Activated CD8-positive, alpha-beta memory T cell treated with anti-CD3 and anti-CD28 coated beads, Interleukin-2, amount 50 U/mL, for 24 hours (primary cell): ENCODE measurements around the gene CYTH4.

Experiments used
- DNase-seq: peaks from one replicate; pipeline ENCODE4 v3.0.0-alpha.2; 2020; ENCODE audit errors: extremely low read depth

Gene CYTH4

DNA sequence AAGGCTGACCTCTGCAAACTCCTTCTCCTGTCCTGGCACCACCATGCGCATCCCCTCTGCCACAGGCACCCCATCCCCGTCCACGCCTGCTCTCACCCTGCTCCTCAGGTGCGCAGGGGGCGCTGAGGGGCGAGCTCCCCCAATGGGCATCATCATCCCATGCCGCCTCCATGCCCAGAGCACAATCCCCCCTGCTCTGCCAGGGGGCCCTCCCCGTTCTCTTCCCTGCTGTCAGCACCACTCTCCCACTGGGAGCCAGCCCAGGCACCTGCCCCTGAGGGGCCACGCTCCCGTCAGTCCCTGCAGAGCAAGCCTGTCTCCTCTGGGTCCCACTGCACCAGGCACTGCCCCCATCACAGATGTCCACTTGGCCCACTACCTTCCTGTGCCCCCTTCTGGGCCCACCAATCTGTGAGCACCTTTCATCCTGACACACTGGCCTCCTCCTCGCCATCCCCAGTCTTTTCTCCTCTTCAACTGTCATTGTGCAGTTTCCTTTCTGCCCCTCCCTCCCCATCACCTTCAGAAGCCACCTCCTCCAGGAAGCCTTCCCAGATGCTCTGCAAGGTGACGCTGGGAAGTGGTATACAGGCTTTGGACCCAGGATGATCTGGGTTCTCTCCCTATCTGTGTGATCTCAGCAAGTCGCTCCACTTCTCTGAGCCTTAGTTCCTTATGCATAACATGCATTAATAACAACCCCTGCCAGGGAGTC is 62.6 kb downstream of the CYTH4 start:
- DNase-seq, result no peak

DNA sequence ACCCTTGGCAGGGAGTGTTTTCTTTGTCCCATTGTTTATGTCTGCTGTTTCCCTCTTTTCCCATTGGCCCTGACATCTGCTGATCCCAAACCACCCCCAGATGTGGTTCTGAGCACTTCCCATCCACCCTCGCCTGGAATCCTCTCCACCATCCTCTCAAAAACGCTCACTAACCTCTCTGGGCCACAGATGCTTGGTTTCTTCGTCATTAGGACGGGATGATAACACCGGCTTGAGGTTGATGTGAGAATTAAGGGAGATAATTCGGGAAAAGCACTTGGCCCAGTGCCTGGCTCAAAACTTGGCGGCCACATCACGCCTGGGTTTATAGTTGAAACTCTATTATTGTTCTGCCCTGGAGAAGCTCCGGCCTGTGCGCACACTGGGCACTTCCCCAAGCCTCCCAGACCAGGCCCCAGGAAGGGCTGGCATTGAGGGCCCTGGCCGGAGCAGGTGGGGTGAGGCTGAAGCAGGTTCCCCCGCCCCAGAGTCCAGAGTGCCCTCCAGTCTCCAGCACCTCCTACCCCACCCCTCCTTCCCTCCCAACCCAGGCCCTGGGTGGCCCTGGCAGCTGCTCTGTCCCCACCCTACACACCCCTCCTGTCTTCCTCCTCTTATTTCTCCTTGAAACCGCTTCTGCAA is 63.7 kb downstream of the CYTH4 start:
- DNase-seq, result no peak

DNA sequence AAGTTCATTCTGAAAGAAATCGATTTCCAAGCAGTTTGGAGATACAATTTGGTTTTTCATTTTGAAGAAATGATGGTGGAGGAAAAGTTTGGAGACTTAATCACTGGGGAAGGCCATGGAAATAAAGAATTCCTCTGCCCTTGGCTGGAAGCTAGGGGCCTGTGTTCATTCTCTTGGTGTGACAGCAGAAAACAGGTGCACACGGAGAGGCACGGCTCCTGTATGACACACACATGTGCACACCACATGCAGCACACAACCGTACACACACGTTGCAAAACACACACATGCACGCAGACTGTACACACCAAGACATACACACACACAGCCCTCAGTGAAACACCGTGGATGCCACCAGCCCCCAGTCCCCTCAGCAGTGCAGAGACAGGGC is 64.2 kb downstream of the CYTH4 start:
- DNase-seq, result no peak

- no peak for DNase-seq
Observed at GRCh38 chr22:37349043-37349814, 66.9 kb downstream of the CYTH4 start.

DNA sequence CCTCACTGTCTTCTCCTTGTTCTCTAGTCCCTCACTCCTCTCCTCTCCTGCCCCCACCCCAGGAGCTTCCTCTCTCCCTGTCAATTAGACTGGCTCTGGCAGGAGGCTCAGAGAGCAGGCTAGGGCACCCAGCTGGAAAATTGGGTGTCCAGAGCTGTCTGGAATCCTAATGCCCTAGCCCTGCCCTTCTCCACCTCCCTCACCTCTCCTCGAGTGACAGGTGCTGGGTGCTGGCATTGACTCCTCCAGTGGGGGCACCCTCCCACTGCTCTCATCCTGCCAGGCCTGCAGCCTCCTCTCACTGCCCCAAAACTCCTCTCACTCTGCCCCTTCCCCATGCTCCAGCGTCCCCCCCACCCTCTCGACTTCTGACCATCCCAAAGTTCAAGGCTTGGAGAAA is 68.9 kb downstream of the CYTH4 start:
- DNase-seq, result no peak

- no peak for DNase-seq
Observed at GRCh38 chr22:37352481-37352880, 70.2 kb downstream of the CYTH4 start.

- no peak for DNase-seq
Observed at GRCh38 chr22:37353839-37354238, 71.5 kb downstream of the CYTH4 start.

DNA sequence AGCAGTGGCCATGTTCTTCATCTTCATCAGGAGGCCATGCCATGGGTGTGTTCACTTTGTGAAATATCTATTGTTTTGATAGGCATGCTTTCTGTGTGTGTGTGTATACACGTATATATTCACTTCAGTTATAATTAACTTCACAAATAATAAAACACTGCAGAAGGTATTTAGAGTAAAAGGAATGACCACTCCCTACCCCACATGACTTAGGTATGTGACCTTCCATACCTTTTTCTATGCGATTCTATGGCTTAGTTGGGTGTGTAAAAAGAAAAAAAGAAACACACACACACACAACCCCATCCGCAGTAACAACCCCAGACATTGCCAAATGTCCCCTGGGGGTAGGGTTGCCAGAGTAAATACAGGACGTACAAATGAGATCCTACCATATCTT is 72.0 kb downstream of the CYTH4 start:
- no peak for DNase-seq

GRCh38 chr22:37354670-37355069 is 72.4 kb downstream of the CYTH4 start:
- no peak for DNase-seq

GRCh38 chr22:37355174-37355573 is 72.9 kb downstream of the CYTH4 start:
- no peak for DNase-seq

DNA sequence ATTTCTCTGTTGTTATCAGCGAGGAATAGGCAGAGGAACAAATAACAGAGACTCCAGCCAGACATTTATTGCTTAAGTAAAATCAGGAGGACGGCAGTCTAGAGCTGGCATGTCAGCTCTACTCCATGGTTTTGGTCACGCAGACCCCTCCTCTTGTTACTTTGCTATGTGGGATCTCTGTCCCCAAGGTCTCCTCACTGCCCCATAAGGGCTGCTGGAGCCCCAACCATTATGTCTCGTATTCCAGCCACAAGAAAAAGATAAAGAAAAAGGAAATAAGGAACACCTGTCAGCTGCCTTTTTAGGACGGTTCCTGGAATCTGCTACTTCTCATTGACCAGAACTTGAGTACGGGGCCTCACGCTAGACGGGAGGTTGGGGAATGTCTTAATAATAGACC is 74.6 kb downstream of the CYTH4 start:
- no peak for DNase-seq

DNA sequence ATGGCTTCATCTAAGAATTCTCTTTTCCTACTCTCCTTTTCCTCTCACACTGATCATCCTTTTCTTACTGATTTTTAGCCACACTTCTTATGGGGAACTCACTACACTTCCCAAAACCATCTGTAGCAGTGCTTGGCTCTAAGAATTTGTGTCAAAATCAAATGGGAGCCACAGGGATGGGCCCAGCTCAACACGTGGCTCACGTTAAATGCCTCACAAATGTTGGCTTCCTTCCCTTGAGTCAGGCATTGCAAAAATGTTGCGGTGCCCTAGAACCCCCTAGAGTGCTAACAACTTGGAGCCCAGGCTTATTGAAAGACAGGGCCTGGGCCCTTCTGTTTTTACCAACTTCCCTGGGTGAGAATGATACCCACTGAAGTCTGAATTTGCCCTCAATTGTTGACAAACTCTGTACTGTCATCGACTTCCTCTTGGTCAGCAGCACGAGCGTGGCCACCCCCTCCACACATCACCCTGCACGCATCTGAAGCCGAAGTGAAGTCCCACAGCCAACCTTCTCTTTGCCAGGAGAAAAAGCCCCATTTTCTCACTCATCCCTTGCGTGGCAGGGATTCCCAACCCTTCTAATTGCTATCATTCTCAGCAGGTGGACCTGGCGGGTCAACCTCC is 75.3 kb downstream of the CYTH4 start:
- DNase-seq, result no peak

GRCh38 chr22:37358386-37358785 is 76.1 kb downstream of the CYTH4 start:
- DNase-seq, result no peak

DNA sequence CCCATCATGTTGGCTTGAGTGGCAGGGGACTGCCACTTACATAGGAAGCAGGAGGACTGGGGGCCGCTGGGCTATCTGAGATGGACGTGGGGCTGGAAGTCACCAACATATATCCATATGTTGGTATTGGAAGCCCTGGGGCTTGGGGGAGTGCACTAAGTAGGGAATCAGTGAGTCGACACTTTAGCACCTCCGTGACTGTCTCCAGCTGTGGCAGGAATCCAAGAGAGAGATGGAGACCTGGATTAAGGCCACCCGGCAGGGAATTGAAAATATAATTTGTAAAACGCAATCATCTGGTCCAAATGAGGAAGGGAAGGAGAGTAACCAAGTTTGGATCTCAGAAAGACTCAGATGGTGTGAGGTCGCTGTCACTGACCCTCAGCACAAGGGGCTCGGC is 76.6 kb downstream of the CYTH4 start:
- no peak for DNase-seq

DNA sequence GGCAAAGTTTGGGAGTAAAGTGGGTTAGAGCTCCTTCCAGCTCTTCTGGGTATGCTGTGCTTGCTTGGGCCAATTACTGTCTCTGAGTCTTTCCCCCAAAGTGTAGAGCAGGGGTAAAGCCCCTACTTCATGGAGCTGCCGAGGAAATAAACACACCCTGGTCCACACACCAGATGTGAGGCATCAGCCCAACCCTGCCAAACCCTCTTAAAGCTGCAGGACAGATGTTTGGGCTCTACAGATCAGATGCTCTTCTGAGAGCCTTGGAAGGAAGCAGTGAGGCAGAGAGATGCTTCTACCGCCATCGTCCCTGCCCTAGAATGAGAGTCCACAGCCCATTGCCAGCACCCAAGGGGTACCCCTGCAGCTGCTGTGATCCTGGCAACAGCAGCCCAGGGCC is 80.3 kb downstream of the CYTH4 start:
- DNase-seq, result no peak

GRCh38 chr22:37363261-37363992 is 81.1 kb downstream of the CYTH4 start:
- DNase-seq, result no peak
